ENCODE measurements around the gene SLC19A3.
"Not testable (repeated sequence)": the region's sequence is repeated elsewhere in the genome, so short reads cannot be mapped to it uniquely, and the experiment has no call there.

Gene SLC19A3

DNA sequence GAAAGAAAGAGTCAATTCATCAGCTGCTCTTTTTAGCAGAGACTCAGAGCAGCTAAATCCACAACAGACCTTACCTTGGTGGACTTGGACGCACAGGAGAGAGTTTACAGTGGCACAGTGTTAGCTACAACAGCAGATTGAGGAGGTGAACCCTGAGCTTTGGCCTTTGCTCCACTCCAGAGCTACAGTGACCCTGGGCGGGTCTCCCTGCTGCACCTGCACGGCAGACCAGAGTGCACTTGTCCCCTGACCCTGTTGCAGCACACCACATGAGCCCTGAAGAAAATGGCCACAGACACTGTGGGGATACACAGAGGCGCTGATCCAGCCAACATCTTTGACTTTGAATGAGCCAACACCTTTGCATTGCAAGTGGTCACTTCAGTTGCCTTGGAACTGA, 11.0 kb downstream of the SLC19A3 start:
- Histone ChIP-seq H3K36me3 (ENCODE audit: control insufficient read depth in 5 of 5, insufficient read depth in 5 of 5, low read length in 5 of 5) (peaks cover 3 to 22% (median 16%) of the 10 kb centered on the region in 5 donors), H3K4me3 (ENCODE audit: low read depth in 1 of 5, low read length in 5 of 5) (no peak overlapping the region), H3K4me1 (ENCODE audit: control insufficient read depth in 5 of 5, insufficient read depth in 5 of 5, low read length in 5 of 5) (peaks cover 7 to 49% (median 34%) of the 10 kb centered on the region in 5 donors), H3K27me3 (ENCODE audit: control insufficient read depth in 5 of 5, insufficient read depth in 4 of 5, low read length in 5 of 5) (no peaks in the 10 kb centered on the region), H3K9me3 (ENCODE audit: control insufficient read depth in 5 of 5, low read length in 5 of 5) (no peaks in the 10 kb centered on the region), H3K27ac (ENCODE audit: low read depth, low read length) (no peak overlapping the region), H3K9ac (ENCODE audit: low read length in 5 of 5) (peak overlapping the region in 1 of 5 donors; percentile 14)

DNA sequence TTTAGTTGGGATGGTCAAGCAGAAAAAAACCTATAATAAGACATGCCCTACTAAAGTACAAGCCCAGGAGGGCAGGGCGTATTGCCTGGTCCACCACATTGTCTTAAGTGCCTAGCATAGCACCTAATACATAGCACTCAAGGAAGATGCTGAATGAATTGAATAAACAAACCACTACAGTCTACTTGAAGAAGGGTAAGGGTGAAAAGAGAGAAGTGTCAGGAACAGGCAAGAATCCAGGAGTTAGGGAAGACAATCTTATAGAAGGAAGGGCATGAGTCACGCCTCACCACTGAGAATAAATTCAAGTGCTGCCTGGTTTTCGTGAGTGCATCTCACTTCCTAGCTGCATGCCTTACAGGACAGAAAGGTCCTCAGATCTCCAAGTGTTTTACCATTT, 13.9 kb downstream of the SLC19A3 start:
- H3K27ac ChIP-seq (ENCODE audit: low read depth, low read length), result peak overlapping the region; percentile 97

DNA sequence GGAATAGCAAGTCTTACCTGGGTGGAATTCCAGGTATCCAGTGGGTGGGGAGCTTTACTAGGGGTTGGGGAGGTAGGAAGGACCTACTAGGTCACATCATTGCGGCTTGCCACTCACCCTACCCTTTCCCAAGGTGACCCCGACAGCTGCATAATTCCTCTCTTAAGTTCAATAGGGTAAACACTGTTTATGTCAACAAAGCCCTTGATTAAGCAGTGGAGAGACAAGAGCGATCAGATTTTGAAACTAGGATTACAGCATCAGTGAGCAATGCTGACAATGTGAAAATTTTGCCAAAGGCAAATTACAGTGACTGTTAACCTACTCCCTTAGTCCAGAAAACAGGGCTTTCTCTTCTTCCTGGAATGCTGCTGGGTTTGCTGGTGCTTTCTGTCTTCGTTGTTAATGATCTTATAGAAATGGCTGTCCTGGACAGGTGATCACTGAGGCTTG, 14.5 kb downstream of the SLC19A3 start:
- H3K36me3 ChIP-seq (ENCODE audit: control insufficient read depth in 5 of 5, insufficient read depth in 5 of 5, low read length in 5 of 5), result peaks cover 15 to 49% (median 40%) of the 10 kb centered on the region in 5 donors
- H3K9me3 ChIP-seq (ENCODE audit: control insufficient read depth in 5 of 5, low read length in 5 of 5), result no peaks in the 10 kb centered on the region
- peak overlapping the region in 1 of 5 donors; percentile 13 for H3K4me3 ChIP-seq (ENCODE audit: low read depth in 1 of 5, low read length in 5 of 5)
- H3K27me3 ChIP-seq (ENCODE audit: control insufficient read depth in 5 of 5, insufficient read depth in 4 of 5, low read length in 5 of 5), result no peaks in the 10 kb centered on the region
- peak overlapping the region; percentile 97 for H3K27ac ChIP-seq (ENCODE audit: low read depth, low read length)
- peaks cover 7 to 26% (median 23%) of the 10 kb centered on the region in 5 donors for H3K4me1 ChIP-seq (ENCODE audit: control insufficient read depth in 5 of 5, insufficient read depth in 5 of 5, low read length in 5 of 5)
- peak overlapping the region; percentile 17 to 87 (median 64) for H3K9ac ChIP-seq (ENCODE audit: low read length in 5 of 5)

More for the DNA sequence above, 13.9 kb downstream of the SLC19A3 start:
- Histone ChIP-seq H3K9ac (ENCODE audit: low read length in 5 of 5) (peak overlapping the region; percentile 17 to 87 (median 64)), H3K9me3 (ENCODE audit: control insufficient read depth in 5 of 5, low read length in 5 of 5) (no peaks in the 10 kb centered on the region), H3K27me3 (ENCODE audit: control insufficient read depth in 5 of 5, insufficient read depth in 4 of 5, low read length in 5 of 5) (no peaks in the 10 kb centered on the region), H3K4me1 (ENCODE audit: control insufficient read depth in 5 of 5, insufficient read depth in 5 of 5, low read length in 5 of 5) (peaks cover 7 to 28% (median 26%) of the 10 kb centered on the region in 5 donors), H3K36me3 (ENCODE audit: control insufficient read depth in 5 of 5, insufficient read depth in 5 of 5, low read length in 5 of 5) (peaks cover 11 to 42% (median 37%) of the 10 kb centered on the region in 5 donors), H3K4me3 (ENCODE audit: low read depth in 1 of 5, low read length in 5 of 5) (no peak overlapping the region)

DNA sequence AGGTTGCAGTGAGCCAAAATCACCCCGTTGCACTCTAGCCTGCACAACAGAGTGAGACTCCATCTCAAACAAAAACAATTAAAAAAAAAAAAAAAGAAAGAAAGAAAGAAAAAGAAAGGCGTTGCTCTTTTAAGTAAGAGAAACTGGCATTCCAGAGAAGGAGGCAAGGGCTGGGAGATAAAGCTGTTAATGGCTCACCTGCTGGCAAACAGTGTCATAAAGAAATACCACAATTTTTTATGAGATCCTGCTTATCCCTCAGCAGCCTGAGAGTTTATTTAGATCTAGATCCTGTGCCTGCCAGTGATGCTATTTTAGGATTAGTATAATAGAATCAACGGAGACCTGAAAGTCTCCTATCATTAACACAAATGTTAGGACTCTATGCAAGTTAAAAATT, 16.3 kb downstream of the SLC19A3 start:
- Histone ChIP-seq H3K4me1 (ENCODE audit: control insufficient read depth in 5 of 5, insufficient read depth in 5 of 5, low read length in 5 of 5) (peaks cover 7 to 33% (median 23%) of the 10 kb centered on the region in 5 donors), H3K36me3 (ENCODE audit: control insufficient read depth in 5 of 5, insufficient read depth in 5 of 5, low read length in 5 of 5) (peaks cover 15 to 43% (median 33%) of the 10 kb centered on the region in 5 donors), H3K9me3 (ENCODE audit: control insufficient read depth in 5 of 5, low read length in 5 of 5) (no peaks in the 10 kb centered on the region), H3K27me3 (ENCODE audit: control insufficient read depth in 5 of 5, insufficient read depth in 4 of 5, low read length in 5 of 5) (no peaks in the 10 kb centered on the region), H3K27ac (ENCODE audit: low read depth, low read length) (peak overlapping the region; percentile 97), H3K9ac (ENCODE audit: low read length in 5 of 5) (no peak overlapping the region), H3K4me3 (ENCODE audit: low read depth in 1 of 5, low read length in 5 of 5) (no peak overlapping the region)

DNA sequence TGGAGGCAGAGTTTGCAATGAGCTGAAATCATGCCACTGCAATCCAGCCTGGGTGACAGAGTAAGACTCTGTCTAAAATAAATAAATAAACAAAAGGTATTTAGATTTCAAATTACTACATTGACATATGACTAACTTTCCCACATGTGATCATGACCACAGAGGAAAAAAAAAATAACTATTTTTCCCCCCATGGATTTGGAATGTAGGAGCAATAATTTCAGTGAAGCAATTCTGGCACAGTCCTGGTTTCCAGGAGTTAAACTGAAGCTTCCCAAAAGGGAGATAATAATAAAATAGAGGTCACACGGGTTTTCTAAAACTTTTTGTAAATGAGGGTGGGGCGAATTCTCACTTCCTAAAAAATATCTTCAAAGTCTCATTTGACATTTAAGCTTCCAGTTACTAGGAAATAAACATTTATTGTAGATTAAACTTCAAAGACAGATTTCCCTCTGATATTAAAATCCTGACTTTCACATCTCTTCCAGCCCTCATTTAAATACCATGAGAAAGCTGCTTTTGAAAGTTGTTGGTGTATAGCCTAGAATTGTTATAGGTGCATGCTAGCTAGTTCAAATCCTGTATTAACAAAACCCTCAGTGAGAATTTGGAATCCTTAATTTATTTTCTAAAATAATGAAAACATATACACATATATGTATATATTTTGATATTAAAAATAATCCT, 20.7 kb downstream of the SLC19A3 start:
- Histone ChIP-seq H3K9me3 (ENCODE audit: control insufficient read depth in 5 of 5, low read length in 5 of 5) (no peaks in the 10 kb centered on the region), H3K27ac (ENCODE audit: low read depth, low read length) (peak overlapping the region; percentile 87), H3K9ac (ENCODE audit: low read length in 5 of 5) (peak overlapping the region in 2 of 5 donors; percentile 47 to 64), H3K4me1 (ENCODE audit: control insufficient read depth in 5 of 5, insufficient read depth in 5 of 5, low read length in 5 of 5) (peaks cover 0 to 25% (median 11%) of the 10 kb centered on the region in 5 donors), H3K36me3 (ENCODE audit: control insufficient read depth in 5 of 5, insufficient read depth in 5 of 5, low read length in 5 of 5) (peaks cover 12 to 47% (median 26%) of the 10 kb centered on the region in 5 donors), H3K4me3 (ENCODE audit: low read depth in 1 of 5, low read length in 5 of 5) (no peak overlapping the region), H3K27me3 (ENCODE audit: control insufficient read depth in 5 of 5, insufficient read depth in 4 of 5, low read length in 5 of 5) (no peaks in the 10 kb centered on the region)

DNA sequence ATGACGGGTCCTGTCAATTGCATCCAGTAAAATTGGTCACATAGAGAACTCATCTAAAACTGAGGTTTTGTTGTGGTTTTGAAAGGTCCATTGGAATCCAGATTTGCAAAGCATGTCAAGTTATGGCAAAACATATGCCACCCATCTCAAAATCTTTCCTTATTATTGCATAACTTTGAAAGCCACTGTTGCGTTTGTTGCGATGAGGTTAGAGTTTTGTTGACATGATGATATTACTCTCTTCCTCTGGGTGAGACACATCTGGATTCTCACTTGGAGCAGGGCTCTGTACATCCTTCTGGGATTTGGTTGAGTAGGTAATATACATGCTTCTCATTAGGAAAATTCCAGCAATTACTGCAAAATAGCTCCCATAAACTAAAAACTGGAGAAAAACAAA, 30.6 kb downstream of the SLC19A3 start:
- Histone ChIP-seq H3K4me3 (ENCODE audit: low read depth in 1 of 5, low read length in 5 of 5) (no peak overlapping the region), H3K36me3 (ENCODE audit: control insufficient read depth in 5 of 5, insufficient read depth in 5 of 5, low read length in 5 of 5) (peaks cover 0 to 27% (median 22%) of the 10 kb centered on the region in 5 donors), H3K4me1 (ENCODE audit: control insufficient read depth in 5 of 5, insufficient read depth in 5 of 5, low read length in 5 of 5) (peaks cover 0 to 16% (median 2%) of the 10 kb centered on the region in 5 donors)

DNA sequence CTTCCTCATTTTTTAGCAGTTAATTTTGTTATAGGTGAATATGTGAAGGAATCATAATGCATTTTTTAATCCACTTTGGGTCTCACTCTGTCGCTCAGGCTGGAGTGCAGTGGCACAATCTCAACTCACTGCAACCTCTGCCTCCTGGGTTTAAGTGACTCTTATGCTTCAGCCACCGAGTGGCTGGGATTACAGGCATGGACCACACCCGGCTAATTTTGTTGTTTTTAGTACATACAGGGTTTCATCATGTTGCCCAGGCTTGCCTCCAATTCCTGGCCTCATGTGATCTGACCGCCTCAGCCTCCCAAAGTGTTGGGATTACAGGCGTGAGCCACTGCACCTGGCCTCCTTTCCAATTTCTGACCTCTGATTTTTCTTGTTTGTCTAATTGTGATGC, 33.6 kb downstream of the SLC19A3 start:
- Histone ChIP-seq H3K4me1 (ENCODE audit: control insufficient read depth in 5 of 5, insufficient read depth in 5 of 5, low read length in 5 of 5) (peaks cover 0 to 15% (median 2%) of the 10 kb centered on the region in 5 donors), H3K9ac (ENCODE audit: low read length in 5 of 5) (no peak overlapping the region), H3K36me3 (ENCODE audit: control insufficient read depth in 5 of 5, insufficient read depth in 5 of 5, low read length in 5 of 5) (peaks cover 0 to 24% (median 18%) of the 10 kb centered on the region in 5 donors), H3K27ac (ENCODE audit: low read depth, low read length) (peak overlapping the region; percentile 32), H3K27me3 (ENCODE audit: control insufficient read depth in 5 of 5, insufficient read depth in 4 of 5, low read length in 5 of 5) (no peaks in the 10 kb centered on the region), H3K4me3 (ENCODE audit: low read depth in 1 of 5, low read length in 5 of 5) (no peak overlapping the region), H3K9me3 (ENCODE audit: control insufficient read depth in 5 of 5, low read length in 5 of 5) (no peaks in the 10 kb centered on the region)

More for the DNA sequence above, 30.6 kb downstream of the SLC19A3 start:
- Histone ChIP-seq H3K27ac (ENCODE audit: low read depth, low read length) (no peak overlapping the region), H3K27me3 (ENCODE audit: control insufficient read depth in 5 of 5, insufficient read depth in 4 of 5, low read length in 5 of 5) (no peaks in the 10 kb centered on the region), H3K9ac (ENCODE audit: low read length in 5 of 5) (no peak overlapping the region), H3K9me3 (ENCODE audit: control insufficient read depth in 5 of 5, low read length in 5 of 5) (no peaks in the 10 kb centered on the region)

DNA sequence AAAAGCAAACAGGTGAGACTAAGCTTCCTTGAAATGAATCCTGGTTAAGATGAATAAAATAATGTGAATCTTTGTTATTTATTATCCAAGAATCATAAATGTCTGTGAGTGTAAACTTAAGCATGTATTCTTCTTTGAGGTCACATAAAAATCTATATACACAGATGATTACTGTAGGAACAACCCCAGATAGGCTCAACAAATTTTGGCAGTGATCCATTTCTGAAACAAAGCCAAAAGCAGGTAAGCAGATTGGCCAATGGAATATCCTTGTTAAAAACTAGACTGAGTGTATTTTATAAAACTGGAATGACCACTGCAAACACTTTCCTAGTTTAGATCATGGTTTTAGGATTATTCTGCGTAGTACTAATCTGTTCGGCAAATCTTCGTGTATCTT, 39.9 kb downstream of the SLC19A3 start:
- Histone ChIP-seq H3K27me3 (ENCODE audit: control insufficient read depth in 5 of 5, insufficient read depth in 4 of 5, low read length in 5 of 5) (no peaks in the 10 kb centered on the region), H3K36me3 (ENCODE audit: control insufficient read depth in 5 of 5, insufficient read depth in 5 of 5, low read length in 5 of 5) (no peaks in the 10 kb centered on the region), H3K4me3 (ENCODE audit: low read depth in 1 of 5, low read length in 5 of 5) (no peak overlapping the region), H3K9me3 (ENCODE audit: control insufficient read depth in 5 of 5, low read length in 5 of 5) (no peaks in the 10 kb centered on the region), H3K9ac (ENCODE audit: low read length in 5 of 5) (no peak overlapping the region), H3K4me1 (ENCODE audit: control insufficient read depth in 5 of 5, insufficient read depth in 5 of 5, low read length in 5 of 5) (peaks cover 0 to 29% (median 7%) of the 10 kb centered on the region in 5 donors), H3K27ac (ENCODE audit: low read depth, low read length) (no peak overlapping the region)

DNA sequence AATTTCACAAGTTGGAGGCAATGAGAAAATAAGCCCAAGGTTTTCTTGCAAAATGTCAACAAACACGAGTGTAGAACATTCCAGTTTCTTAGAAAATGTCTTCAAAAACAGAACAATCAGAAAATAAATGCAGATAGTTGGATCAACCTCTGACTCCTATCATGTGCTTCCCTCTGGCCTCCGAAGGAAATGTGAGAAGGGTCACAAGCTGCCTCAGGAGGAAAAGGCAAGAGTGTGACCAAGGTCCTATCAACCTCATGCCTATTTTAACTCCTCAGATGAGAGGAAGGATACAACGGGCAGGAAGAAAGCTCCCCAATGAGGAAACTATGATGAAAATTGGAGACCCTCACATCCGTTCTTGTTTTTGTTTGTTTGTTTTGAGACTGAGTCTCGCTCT, 43.3 kb downstream of the SLC19A3 start:
- Histone ChIP-seq H3K4me3 (ENCODE audit: low read depth in 1 of 5, low read length in 5 of 5) (no peak overlapping the region), H3K27me3 (ENCODE audit: control insufficient read depth in 5 of 5, insufficient read depth in 4 of 5, low read length in 5 of 5) (no peaks in the 10 kb centered on the region), H3K27ac (ENCODE audit: low read depth, low read length) (peak overlapping the region; percentile 87), H3K9me3 (ENCODE audit: control insufficient read depth in 5 of 5, low read length in 5 of 5) (no peaks in the 10 kb centered on the region), H3K36me3 (ENCODE audit: control insufficient read depth in 5 of 5, insufficient read depth in 5 of 5, low read length in 5 of 5) (no peaks in the 10 kb centered on the region), H3K4me1 (ENCODE audit: control insufficient read depth in 5 of 5, insufficient read depth in 5 of 5, low read length in 5 of 5) (peaks cover 0 to 34% (median 13%) of the 10 kb centered on the region in 5 donors), H3K9ac (ENCODE audit: low read length in 5 of 5) (peak overlapping the region in 1 of 5 donors; percentile 66)

DNA sequence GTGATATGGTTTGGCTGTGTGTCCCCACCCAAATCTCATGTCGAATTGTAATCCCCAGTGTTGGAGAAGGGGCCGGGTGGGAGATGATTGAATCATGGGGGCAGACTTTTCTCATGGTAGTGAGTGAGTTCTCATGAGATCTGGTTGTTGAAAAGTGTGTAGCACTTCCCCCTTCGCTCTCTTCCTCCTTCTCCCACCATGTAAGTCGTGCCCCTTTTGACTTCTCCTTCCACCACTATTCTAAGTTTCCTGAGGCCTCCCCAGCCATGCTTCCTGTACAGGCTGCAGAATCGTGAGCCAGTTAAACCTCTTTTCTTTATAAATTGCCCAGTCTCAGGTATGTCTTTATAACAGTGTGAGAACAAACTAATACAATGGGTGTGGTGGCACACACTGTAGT, 44.2 kb downstream of the SLC19A3 start:
- H3K27me3 ChIP-seq (ENCODE audit: control insufficient read depth in 5 of 5, insufficient read depth in 4 of 5, low read length in 5 of 5); H3K36me3 ChIP-seq (ENCODE audit: control insufficient read depth in 5 of 5, insufficient read depth in 5 of 5, low read length in 5 of 5); H3K4me3 ChIP-seq (ENCODE audit: low read depth in 1 of 5, low read length in 5 of 5); H3K9me3 ChIP-seq (ENCODE audit: control insufficient read depth in 5 of 5, low read length in 5 of 5): not testable (repeated sequence)
- Histone ChIP-seq H3K27ac (ENCODE audit: low read depth, low read length) (peak overlapping the region; percentile 87), H3K4me1 (ENCODE audit: control insufficient read depth in 5 of 5, insufficient read depth in 5 of 5, low read length in 5 of 5) (peaks cover 0 to 34% (median 13%) of the 10 kb centered on the region in 5 donors), H3K9ac (ENCODE audit: low read length in 5 of 5) (peak overlapping the region in 2 of 5 donors; percentile 17 to 66)
